Fibroblast of mammary gland (primary cell): ENCODE data around the gene HMGB2.

Experiments used
- DNase-seq: peaks from one replicate; pipeline ENCODE4 v3.0.0-alpha.2; 2010; ENCODE audit warnings: low read depth
- H3K4me3 ChIP-seq: 2 replicates; pipeline ENCODE4 v1.5.1; 2011; ENCODE audit warnings: low read depth, mild to moderate bottlenecking, low read length, moderate library complexity; ENCODE audit not compliant: control insufficient read depth
- CTCF ChIP-seq: conservative IDR thresholded peaks from 2 replicates; pipeline ENCODE4 v1.5.1; 2011; ENCODE audit warnings: low read depth, low read length, inconsistent platforms; ENCODE audit not compliant: control insufficient read depth, insufficient read depth

Gene HMGB2

GRCh38 chr4:173343832-173344397 lies 9.8 kb upstream of the HMGB2 start:
- no peak for DNase-seq
- TF ChIP-seq CTCF = no peak
- no peak overlapping the region for H3K4me3 ChIP-seq

- DNase-seq = no peak
- no peak overlapping the region for H3K4me3 ChIP-seq
- TF ChIP-seq CTCF = no peak
Observed at GRCh38 chr4:173337463-173337862, 3.3 kb upstream of the HMGB2 start.

- peak overlapping the region; percentile 81 for H3K4me3 ChIP-seq
- TF ChIP-seq CTCF = no peak
- DNase-seq = peak; percentile 84
Observed at GRCh38 chr4:173334891-173335752, 964 bp upstream of the HMGB2 start.

DNA sequence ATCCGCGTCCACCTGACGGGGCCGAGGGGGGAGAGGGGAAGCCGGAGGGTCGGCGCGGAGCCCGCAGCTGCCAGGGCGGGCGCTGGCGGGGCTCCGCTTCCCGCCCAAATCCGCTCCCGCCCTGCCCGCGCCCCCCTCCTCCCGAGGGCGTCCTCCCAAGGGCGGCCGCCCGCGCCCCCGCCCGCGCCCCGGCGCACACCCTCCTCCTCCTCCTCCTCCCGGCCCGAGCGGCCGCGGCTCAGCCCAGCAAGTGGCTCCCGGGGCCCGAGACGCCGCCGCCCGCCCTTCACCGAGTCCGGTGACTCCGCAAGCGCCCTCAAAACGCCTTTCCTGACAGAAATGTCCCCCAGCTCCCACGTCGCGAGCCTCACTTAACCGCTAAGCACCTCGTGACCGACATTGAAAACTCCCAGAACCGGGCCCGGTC lies 487 bp downstream of the HMGB2 start:
- peak; percentile 17 for DNase-seq
- no peak for TF ChIP-seq CTCF
- peak overlapping the region; percentile 99 for H3K4me3 ChIP-seq

DNA sequence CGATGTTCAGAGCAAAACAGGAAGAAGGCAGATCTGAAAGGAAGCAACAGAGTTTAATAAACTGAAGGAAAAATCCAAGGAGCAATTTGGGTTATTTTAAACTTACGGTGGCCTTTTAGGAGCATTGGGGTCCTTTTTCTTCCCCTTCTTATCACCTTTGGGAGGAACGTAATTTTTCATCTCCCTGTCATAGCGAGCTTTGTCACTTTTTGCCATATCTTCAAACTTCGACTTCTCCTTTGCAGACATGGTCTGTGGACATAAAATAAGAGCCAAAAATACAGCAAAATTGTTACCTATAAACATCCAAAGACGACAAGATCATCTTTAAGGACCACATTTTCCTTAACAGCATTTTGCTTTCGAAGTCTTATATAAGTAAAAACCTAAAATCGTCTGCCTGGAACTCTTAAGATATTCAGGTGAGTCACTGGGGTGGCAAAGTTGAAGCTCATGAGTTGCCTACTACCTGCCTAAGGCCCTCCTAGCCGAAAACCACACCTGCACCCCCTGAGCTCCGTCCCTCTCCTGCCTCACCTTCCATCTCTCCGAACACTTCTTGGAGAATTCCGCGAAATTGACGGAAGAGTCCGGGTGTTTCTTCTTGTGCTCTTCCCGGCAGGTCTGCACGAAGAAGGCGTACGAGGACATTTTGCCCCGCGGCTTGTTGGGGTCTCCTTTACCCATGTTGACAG lies 1.0 kb downstream of the HMGB2 start:
- H3K4me3 ChIP-seq = peak overlapping the region; percentile 99
- peak; percentile 17 for DNase-seq
- TF ChIP-seq CTCF = no peak

DNA sequence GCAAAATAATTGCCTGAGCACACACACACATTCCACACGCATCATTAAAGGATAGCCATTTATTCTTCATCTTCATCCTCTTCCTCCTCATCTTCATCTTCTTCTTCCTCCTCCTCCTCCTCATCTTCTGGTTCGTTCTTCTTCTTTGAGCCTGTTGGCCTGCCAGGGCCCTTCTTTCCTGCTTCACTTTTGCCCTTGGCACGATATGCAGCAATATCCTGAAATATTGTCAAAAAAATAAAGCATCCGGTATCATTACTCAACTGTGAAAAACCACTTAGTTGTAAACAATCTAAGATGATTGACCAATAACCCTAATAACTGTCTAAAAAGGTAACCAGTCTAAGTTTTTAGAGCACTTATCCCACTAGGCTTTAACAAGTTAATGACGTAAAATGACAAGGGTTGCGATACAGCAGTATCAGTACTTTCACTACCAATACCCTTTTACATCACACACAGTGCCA lies 2.1 kb downstream of the HMGB2 start:
- no peak for TF ChIP-seq CTCF
- peak overlapping the region; percentile 99 for H3K4me3 ChIP-seq
- peak; percentile 20 for DNase-seq
